HEK293 (cell line): ENCODE results near the gene KRTAP9-7.

Experiments
- ZBTB49 ChIP-seq: fragments of 450-650 bp; formaldehyde crosslinking; IDR thresholded peaks from 2 replicates; pipeline ENCODE4 v1.5.1; 2016; ENCODE audit warnings: missing biosample characterization, missing genetic modification characterization, low read depth
- ZBTB7A ChIP-seq: fragments of 450-650 bp; formaldehyde crosslinking; IDR thresholded peaks from 2 replicates; pipeline ENCODE4 v1.5.1; 2016; ENCODE audit warnings: low read depth, missing biosample characterization, missing genetic modification characterization
- TF ChIP-seq, protein P1 (sequence below): fragments of 450-650 bp; formaldehyde crosslinking; IDR thresholded peaks from 2 replicates; pipeline ENCODE4 v1.5.1; 2016; ENCODE audit warnings: missing biosample characterization, missing genetic modification characterization, borderline replicate concordance

- no peak for TF ChIP-seq ZBTB7A
- no peak for TF ChIP-seq ZBTB49
- TF ChIP-seq, protein P1, sequence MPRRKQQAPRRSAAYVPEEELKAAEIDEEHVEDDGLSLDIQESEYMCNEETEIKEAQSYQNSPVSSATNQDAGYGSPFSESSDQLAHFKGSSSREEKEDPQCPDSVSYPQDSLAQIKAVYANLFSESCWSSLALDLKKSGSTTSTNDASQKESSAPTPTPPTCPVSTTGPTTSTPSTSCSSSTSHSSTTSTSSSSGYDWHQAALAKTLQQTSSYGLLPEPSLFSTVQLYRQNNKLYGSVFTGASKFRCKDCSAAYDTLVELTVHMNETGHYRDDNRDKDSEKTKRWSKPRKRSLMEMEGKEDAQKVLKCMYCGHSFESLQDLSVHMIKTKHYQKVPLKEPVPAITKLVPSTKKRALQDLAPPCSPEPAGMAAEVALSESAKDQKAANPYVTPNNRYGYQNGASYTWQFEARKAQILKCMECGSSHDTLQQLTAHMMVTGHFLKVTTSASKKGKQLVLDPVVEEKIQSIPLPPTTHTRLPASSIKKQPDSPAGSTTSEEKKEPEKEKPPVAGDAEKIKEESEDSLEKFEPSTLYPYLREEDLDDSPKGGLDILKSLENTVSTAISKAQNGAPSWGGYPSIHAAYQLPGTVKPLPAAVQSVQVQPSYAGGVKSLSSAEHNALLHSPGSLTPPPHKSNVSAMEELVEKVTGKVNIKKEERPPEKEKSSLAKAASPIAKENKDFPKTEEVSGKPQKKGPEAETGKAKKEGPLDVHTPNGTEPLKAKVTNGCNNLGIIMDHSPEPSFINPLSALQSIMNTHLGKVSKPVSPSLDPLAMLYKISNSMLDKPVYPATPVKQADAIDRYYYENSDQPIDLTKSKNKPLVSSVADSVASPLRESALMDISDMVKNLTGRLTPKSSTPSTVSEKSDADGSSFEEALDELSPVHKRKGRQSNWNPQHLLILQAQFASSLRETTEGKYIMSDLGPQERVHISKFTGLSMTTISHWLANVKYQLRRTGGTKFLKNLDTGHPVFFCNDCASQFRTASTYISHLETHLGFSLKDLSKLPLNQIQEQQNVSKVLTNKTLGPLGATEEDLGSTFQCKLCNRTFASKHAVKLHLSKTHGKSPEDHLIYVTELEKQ (tag by site-specific recombination): no peak
Observed at GRCh38 chr17:41315814-41316445, 40.4 kb downstream of the KRTAP9-7 start.
